ENCODE measurements around the gene CTCF. TPM values are rescaled to one million over a fixed set of nuclear protein-coding genes. Genes with fewer than 3 reads are reported as not detected.

CTCF gene
- total and polyA plus RNA-seq, 2 donors (not counting 3 experiments of a cell fraction or from before 2014, with no cell fraction given): 20.7 to 40.0 TPM

- DNase-seq (ENCODE audit: low read depth, low spot score) (peak; percentile 96), FAIRE-seq (peak; percentile 88)
- CTCF ChIA-PET: interaction anchor here (0.7 to 9.9 kb wide), 20 partner anchors 9 to 111 kb away, joined by 3 to 177 read pairs (median 5); partner anchors contain the start of genes ACD, C16orf86, CARMIL2 and ENKD1
- intact Hi-C loops (cut with micrococcal nuclease): loop anchor here (1.0 to 5.0 kb wide), 8 partner anchors 15 to 280 kb away; partner anchors contain the start of genes ACD, PARD6A and THAP11
- no peaks in the 10 kb centered on the region for H3K36me3 ChIP-seq (ENCODE audit: control insufficient read depth in 2 of 2, extremely low read depth in 1 of 2, insufficient read depth in 2 of 2, low read length in 2 of 2)
- BruUV-seq (replicated peaks): no TSS peak
- no peaks in the 10 kb centered on the region for H3K9me1 ChIP-seq (replicated peaks; ENCODE audit: control insufficient read depth, extremely low read depth, insufficient read depth, low read length)
- dilution Hi-C loops (cut with MboI; ENCODE audit: extremely low pct_ligation_motif_present, low sequenced_read_pairs): no loop called here
- no peaks in the 10 kb centered on the region for H3K9me3 ChIP-seq (replicated peaks; ENCODE audit: control insufficient read depth, insufficient read depth, low read length)
- no peaks in the 10 kb centered on the region for H4K20me1 ChIP-seq (replicated peaks; ENCODE audit: control insufficient read depth, extremely low read depth, insufficient read depth, low read length)
- no peaks in the 10 kb centered on the region for H3K27me3 ChIP-seq (ENCODE audit: control insufficient read depth in 2 of 2, insufficient read depth in 2 of 2, low read length in 2 of 2)
- POLR2A ChIA-PET: interaction anchor here (0.6 to 3.0 kb wide), 5 partner anchors 10 to 396 kb away, joined by 3 to 24 read pairs (median 4); no protein-coding TSS in a partner anchor
- peak overlapping the region; percentile 93 for H3K9ac ChIP-seq (replicated peaks; ENCODE audit: extremely low read depth, insufficient read depth, low read length)
- peak overlapping the region; percentile 37 for H3K4me2 ChIP-seq (ENCODE audit: insufficient read depth, low read length)
- TF ChIP-seq, protein P1, sequence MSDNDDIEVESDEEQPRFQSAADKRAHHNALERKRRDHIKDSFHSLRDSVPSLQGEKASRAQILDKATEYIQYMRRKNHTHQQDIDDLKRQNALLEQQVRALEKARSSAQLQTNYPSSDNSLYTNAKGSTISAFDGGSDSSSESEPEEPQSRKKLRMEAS (IDR thresholded peaks at IDR 0.05; ENCODE audit: insufficient read depth, insufficient read length): peak; percentile 9
- TF ChIP-seq POLR2A (IDR thresholded peaks at IDR 0.05; ENCODE audit: low read depth, low read length): peak; percentile 81
- TF ChIP-seq POLR2AphosphoS5 (IDR thresholded peaks at IDR 0.05; ENCODE audit: insufficient read depth, low read depth, low read length): peak; percentile 95
- TF ChIP-seq FOS (IDR thresholded peaks at IDR 0.05; ENCODE audit: borderline replicate concordance, insufficient read depth, low read length): no peak
- peaks cover 39% of the 10 kb centered on the region for H3K79me2 ChIP-seq (ENCODE audit: control insufficient read depth, insufficient read depth, low read length)
- peak overlapping the region; percentile 84 for H3K27ac ChIP-seq (ENCODE audit: insufficient read depth, low read depth, low read length)
- H2AFZ ChIP-seq (ENCODE audit: low read depth, low read length): peak overlapping the region; percentile 63
- peak overlapping the region; percentile 17 to 70 (median 64) for H3K4me3 ChIP-seq (replicated peaks in 1 of 3; ENCODE audit: insufficient read depth in 1 of 3, low read depth in 1 of 3, low read length in 3 of 3)
- peaks cover 18% of the 10 kb centered on the region for H3K4me1 ChIP-seq (ENCODE audit: control insufficient read depth, extremely low read depth, insufficient read depth, low read length)
Observed at GRCh38 chr16:67561824-67562525, 351 bp upstream of the CTCF start.

Measured in endothelial cell of umbilical vein (primary cell).